ENCODE data around the gene ZNFX1.
A peak's percentile ranks its signal among the peaks of the same experiment; 100 is the strongest.

Gene ZNFX1

GRCh38 chr20:49278036-49278817 lies at the start of gene ZNFX1 (continued):
- TF ChIP-seq ZNF146 (tag by site-specific recombination; IDR thresholded peaks at IDR 0.05) (0 out of 2 replicates have a peak, but pooled peaks have one; percentile 6), GLI4 (tag by site-specific recombination; IDR thresholded peaks at IDR 0.05) (peak; percentile 89; the same call in 1 of the 2 replicates), ZNF654 (tag by site-specific recombination; IDR thresholded peaks at IDR 0.05; ENCODE audit: low read depth) (no peak), ZNF175 (tag by site-specific recombination; IDR thresholded peaks at IDR 0.05) (no peak), SCRT2 (tag by site-specific recombination; IDR thresholded peaks at IDR 0.05) (peak; percentile 50; the same call in 1 of the 2 replicates), ZNF629 (tag by site-specific recombination; IDR thresholded peaks at IDR 0.05) (peak; percentile 76), YY1 (tag by site-specific recombination; IDR thresholded peaks at IDR 0.05) (peak; percentile 87), ZNF394 (tag by site-specific recombination; IDR thresholded peaks at IDR 0.05; ENCODE audit: borderline replicate concordance) (peak; percentile 86), ZNF623 (tag by site-specific recombination; IDR thresholded peaks at IDR 0.05) (peak; percentile 41; the same call in 1 of the 2 replicates), KLF1 (tag by site-specific recombination; IDR thresholded peaks at IDR 0.05) (peak; percentile 90), ZNF555 (tag by site-specific recombination; conservative IDR thresholded peaks at IDR 0.05) (no peak), ZBTB26 (tag by site-specific recombination; optimal IDR thresholded peaks at IDR 0.05) (peak; percentile 90), ZNF664 (tag by site-specific recombination; IDR thresholded peaks at IDR 0.05) (peak; percentile 21; the same call in 1 of the 2 replicates), ZIC2 (tag by site-specific recombination; IDR thresholded peaks at IDR 0.05) (peak; percentile 64), SP3 (tag by site-specific recombination; IDR thresholded peaks at IDR 0.05) (peak; percentile 97), WT1 (tag by site-specific recombination; IDR thresholded peaks at IDR 0.05) (peak; percentile 47; the same call in 1 of the 2 replicates), HIC1 (tag by site-specific recombination; IDR thresholded peaks at IDR 0.05) (no peak), ZNF391 (tag by site-specific recombination; IDR thresholded peaks at IDR 0.05; ENCODE audit: borderline replicate concordance, low read depth) (peak; percentile 96), ELK4 (IDR thresholded peaks at IDR 0.05; ENCODE audit: borderline replicate concordance, low read depth, low read length) (no peak), ZSCAN23 (tag by site-specific recombination; IDR thresholded peaks at IDR 0.05) (0 out of 2 replicates have a peak, but pooled peaks have one; percentile 21), ZNF121 (tag by site-specific recombination; IDR thresholded peaks at IDR 0.05) (no peak), ZNF645 (tag by site-specific recombination; IDR thresholded peaks at IDR 0.05) (peak; percentile 74; the same call in 1 of the 2 replicates), ZNF157 (tag by site-specific recombination; IDR thresholded peaks at IDR 0.05) (no peak), ZNF488 (tag by site-specific recombination; IDR thresholded peaks at IDR 0.05) (no peak), PRDM4 (tag by site-specific recombination; IDR thresholded peaks at IDR 0.05) (0 out of 2 replicates have a peak, but pooled peaks have one; percentile 18)

All from HEK293 (cell line).